OCI-LY7 (cell line): ENCODE measurements around the gene ADAM22.

Experiments
- EZH2phosphoT487 ChIP-seq: fragments of 200-600 bp; sonication (generic); IDR thresholded peaks from 2 replicates; pipeline ENCODE4 v1.6.1; 2018; ENCODE audit warnings: low read depth, borderline replicate concordance, mild to moderate bottlenecking, mixed run types, antibody characterized with exemption, low read length, moderate library complexity, mixed read lengths
- TF ChIP-seq, protein P1 (sequence below): fragments of 200-600 bp; sonication (generic); conservative IDR thresholded peaks from 2 replicates; pipeline ENCODE4 v1.5.1; 2014; ENCODE audit warnings: mild to moderate bottlenecking, antibody characterized with exemption, low read length, moderate library complexity, mixed read lengths

DNA sequence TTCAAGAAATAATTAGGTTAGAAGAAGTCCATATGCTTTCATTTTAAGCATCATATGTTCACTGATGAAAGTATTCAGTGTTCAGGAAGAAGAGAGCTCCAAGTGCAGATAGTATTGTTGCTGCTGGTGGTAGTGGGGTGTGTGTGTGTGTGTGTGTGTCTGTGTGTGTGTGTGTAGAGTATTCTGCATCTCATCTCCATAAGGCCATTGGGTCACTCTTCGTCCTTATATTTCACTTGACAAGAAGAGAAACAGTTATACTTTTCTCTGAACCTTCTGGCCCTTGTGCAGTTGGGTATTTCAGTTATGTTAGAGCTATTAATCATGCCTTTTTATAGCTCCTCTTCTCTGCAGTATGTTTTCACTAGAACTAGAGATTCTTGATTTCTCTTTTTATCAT lies 26.2 kb downstream of the ADAM22 start:
- TF ChIP-seq, protein P1, sequence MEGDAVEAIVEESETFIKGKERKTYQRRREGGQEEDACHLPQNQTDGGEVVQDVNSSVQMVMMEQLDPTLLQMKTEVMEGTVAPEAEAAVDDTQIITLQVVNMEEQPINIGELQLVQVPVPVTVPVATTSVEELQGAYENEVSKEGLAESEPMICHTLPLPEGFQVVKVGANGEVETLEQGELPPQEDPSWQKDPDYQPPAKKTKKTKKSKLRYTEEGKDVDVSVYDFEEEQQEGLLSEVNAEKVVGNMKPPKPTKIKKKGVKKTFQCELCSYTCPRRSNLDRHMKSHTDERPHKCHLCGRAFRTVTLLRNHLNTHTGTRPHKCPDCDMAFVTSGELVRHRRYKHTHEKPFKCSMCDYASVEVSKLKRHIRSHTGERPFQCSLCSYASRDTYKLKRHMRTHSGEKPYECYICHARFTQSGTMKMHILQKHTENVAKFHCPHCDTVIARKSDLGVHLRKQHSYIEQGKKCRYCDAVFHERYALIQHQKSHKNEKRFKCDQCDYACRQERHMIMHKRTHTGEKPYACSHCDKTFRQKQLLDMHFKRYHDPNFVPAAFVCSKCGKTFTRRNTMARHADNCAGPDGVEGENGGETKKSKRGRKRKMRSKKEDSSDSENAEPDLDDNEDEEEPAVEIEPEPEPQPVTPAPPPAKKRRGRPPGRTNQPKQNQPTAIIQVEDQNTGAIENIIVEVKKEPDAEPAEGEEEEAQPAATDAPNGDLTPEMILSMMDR = no peak
- no peak for TF ChIP-seq EZH2phosphoT487
